Amniotic stem cell (primary cell): ENCODE data around the gene CLDN6.
A peak's percentile ranks its signal among the peaks of the same experiment; 100 is the strongest.

Experiments
- DNase-seq: peaks from one replicate; lab custom pipeline; 2025; lab: John Stamatoyannopoulos, UW

Gene CLDN6

GRCh38 chr16:3027983-3028715 is 10.2 kb upstream of the CLDN6 start:
- no peak for DNase-seq

GRCh38 chr16:3027489-3027795 is 9.5 kb upstream of the CLDN6 start:
- no peak for DNase-seq

GRCh38 chr16:3026609-3027488 is 8.9 kb upstream of the CLDN6 start:
- no peak for DNase-seq

- no peak for DNase-seq
These were observed 8.0 kb upstream of the CLDN6 start for GRCh38 chr16:3026003-3026378.

GRCh38 chr16:3025032-3026002 is 7.3 kb upstream of the CLDN6 start:
- no peak for DNase-seq

GRCh38 chr16:3023669-3024478 is 5.9 kb upstream of the CLDN6 start, which contains the start of the genes HCFC1R1 and THOC6:
Gene HCFC1R1 (minus strand): TSS chr16:3023942. CDS start chr16:3023941, 1 bp downstream.
Gene THOC6 (plus strand): TSS chr16:3024035. CDS start chr16:3024327, 292 bp downstream.
- peak; percentile 94 for DNase-seq

- peak; percentile 35 for DNase-seq
These were observed 5.4 kb upstream of the CLDN6 start for GRCh38 chr16:3023415-3023668.

- DNase-seq, result no peak
These were observed 4.9 kb upstream of the CLDN6 start for GRCh38 chr16:3022684-3023414.

- DNase-seq, result peak; percentile 87
These were observed 4.3 kb upstream of the CLDN6 start for GRCh38 chr16:3022208-3022683.

GRCh38 chr16:3021449-3022207 is 3.6 kb upstream of the CLDN6 start:
- peak; percentile 83 for DNase-seq

- peak; percentile 47 for DNase-seq
These were observed 2.8 kb upstream of the CLDN6 start for GRCh38 chr16:3020604-3021448.

GRCh38 chr16:3020247-3020603 is 2.2 kb upstream of the CLDN6 start, which contains the start of gene TNFRSF12A:
Gene TNFRSF12A (plus strand): TSS chr16:3020368. CDS start chr16:3020398, 30 bp downstream.
- peak; percentile 56 for DNase-seq

- no peak for DNase-seq
These were observed 1.7 kb upstream of the CLDN6 start for GRCh38 chr16:3019594-3020246.

- no peak for DNase-seq
These were observed 639 bp downstream of the CLDN6 start for GRCh38 chr16:3017344-3017743.

- DNase-seq, result no peak
These were observed 2.0 kb downstream of the CLDN6 start for GRCh38 chr16:3015865-3016521.

GRCh38 chr16:3014971-3015370 is 3.0 kb downstream of the CLDN6 start:
- no peak for DNase-seq

GRCh38 chr16:3013998-3014690 is 3.8 kb downstream of the CLDN6 start:
- no peak for DNase-seq
